T-helper 1 cell treated with Interleukin-12 subunit alpha and Interleukin-12 subunit beta and Interleukin-4 antibody, amounts not matched to agents 30 μg/mL and 1 μg/mL, for 36 hours (primary cell): ENCODE measurements around the gene HEBP2.

Source experiments
- H3K27ac Mint-ChIP-seq: one replicate; pipeline ENCODE4 v1.8.0; 2021; ENCODE audit warnings: mild to moderate bottlenecking, mixed read lengths
- H3K27me3 Mint-ChIP-seq: one replicate; pipeline ENCODE4 v1.8.0; 2021; ENCODE audit warnings: low read depth, mixed read lengths
- H3K36me3 Mint-ChIP-seq: one replicate; pipeline ENCODE4 v1.8.0; 2021; ENCODE audit warnings: low read depth, mixed read lengths
- H3K4me1 Mint-ChIP-seq: one replicate; pipeline ENCODE4 v1.8.0; 2021; ENCODE audit warnings: low read depth, mixed read lengths
- H3K4me3 Mint-ChIP-seq: one replicate; pipeline ENCODE4 v1.8.0; 2021; ENCODE audit warnings: mild to moderate bottlenecking, moderate library complexity, mixed read lengths
- H3K9me3 Mint-ChIP-seq: one replicate; pipeline ENCODE4 v1.8.0; 2021; ENCODE audit warnings: mixed read lengths

The HEBP2 gene

DNA sequence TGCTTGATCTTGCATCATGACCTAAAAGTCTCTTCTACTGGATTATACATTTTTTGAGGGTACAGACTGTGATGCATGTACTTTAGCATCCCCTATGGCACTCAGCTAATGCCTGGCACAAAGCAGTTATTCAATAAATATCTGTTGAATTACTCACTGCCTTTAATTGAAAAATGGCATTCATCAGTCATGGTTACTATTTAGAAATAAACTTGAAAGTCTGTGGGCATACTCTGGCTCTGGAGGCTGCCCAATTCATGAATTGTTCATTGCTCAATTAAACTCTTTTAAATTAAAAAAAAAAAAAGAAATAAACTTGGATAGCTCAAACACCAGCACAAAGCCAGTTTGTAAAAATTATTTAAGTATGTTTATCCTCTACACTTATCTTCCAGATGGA, 40.0 kb downstream of the HEBP2 start:
- no peak overlapping the region for H3K27ac Mint-ChIP-seq
- peaks cover 5% of the 10 kb centered on the region for H3K27me3 Mint-ChIP-seq
- no peaks in the 10 kb centered on the region for H3K9me3 Mint-ChIP-seq
- H3K4me1 Mint-ChIP-seq: no peaks in the 10 kb centered on the region
- no peak overlapping the region for H3K4me3 Mint-ChIP-seq
- no peaks in the 10 kb centered on the region for H3K36me3 Mint-ChIP-seq

DNA sequence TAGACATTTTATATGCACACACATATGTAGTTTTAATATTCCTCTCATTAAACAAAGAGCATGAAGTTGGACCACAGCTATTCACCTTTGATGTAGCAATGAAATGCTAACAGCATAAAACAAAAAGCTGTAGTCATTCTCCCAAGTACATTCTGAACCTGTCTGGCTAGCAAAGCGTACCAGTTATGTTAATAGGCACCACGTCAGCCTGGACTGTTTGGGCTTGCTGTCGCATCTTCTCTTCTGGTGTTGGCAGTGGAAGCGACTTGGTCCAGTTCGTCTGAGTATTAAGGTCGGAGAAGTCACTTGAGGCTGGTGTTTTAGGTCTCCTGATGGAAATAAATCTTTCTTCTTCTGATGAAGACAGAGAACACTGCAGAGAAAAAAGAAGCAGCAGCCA, 42.8 kb downstream of the HEBP2 start:
- peaks cover 5% of the 10 kb centered on the region for H3K27me3 Mint-ChIP-seq
- H3K27ac Mint-ChIP-seq: no peak overlapping the region
- no peak overlapping the region for H3K4me3 Mint-ChIP-seq
- peaks cover 3% of the 10 kb centered on the region for H3K4me1 Mint-ChIP-seq
- H3K9me3 Mint-ChIP-seq: no peaks in the 10 kb centered on the region
- no peaks in the 10 kb centered on the region for H3K36me3 Mint-ChIP-seq

DNA sequence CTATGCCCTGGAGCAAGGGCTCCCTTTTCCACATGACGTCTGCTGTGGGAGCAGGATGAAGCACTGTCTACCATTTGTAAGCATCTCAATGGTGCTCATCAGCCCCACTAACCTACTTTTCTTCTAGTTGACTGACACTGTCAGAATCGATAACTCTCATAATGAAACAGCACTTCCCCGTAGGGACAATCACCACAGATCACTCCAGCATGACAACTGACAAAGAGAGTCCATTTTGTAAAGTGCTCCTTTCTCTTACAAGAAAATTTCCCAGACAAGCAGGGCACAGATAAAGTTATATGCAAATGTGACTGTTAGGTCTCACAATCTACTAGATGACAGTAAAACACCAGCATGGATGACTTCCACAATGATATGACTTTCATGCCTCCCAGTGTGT, 46.4 kb downstream of the HEBP2 start:
- Mint-ChIP-seq H3K27me3 (no peaks in the 10 kb centered on the region), H3K4me3 (no peak overlapping the region), H3K36me3 (no peaks in the 10 kb centered on the region), H3K9me3 (no peaks in the 10 kb centered on the region), H3K27ac (no peak overlapping the region), H3K4me1 (peaks cover 12% of the 10 kb centered on the region)

DNA sequence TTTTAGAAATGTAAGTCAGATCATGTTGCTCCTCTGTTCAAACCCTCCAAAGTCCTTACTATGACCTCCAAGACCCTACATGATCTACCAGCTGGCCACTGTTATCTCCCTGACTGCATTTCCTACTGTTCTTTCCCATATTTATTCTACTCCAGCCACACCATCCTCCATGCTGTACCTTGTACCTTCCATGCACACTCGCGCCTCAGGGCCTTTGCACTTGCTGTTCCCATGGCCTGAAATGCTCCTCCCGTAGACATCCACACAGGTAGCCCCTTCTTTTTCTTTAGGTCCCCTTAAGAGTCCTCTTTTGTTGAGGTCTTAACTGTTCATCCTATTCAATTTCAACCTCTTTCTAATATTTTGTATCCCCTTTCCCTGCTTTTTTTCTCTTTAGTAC, 47.0 kb downstream of the HEBP2 start:
- Mint-ChIP-seq H3K36me3 (no peaks in the 10 kb centered on the region), H3K4me3 (no peak overlapping the region), H3K27me3 (no peaks in the 10 kb centered on the region), H3K27ac (no peak overlapping the region), H3K4me1 (peaks cover 17% of the 10 kb centered on the region), H3K9me3 (no peaks in the 10 kb centered on the region)

DNA sequence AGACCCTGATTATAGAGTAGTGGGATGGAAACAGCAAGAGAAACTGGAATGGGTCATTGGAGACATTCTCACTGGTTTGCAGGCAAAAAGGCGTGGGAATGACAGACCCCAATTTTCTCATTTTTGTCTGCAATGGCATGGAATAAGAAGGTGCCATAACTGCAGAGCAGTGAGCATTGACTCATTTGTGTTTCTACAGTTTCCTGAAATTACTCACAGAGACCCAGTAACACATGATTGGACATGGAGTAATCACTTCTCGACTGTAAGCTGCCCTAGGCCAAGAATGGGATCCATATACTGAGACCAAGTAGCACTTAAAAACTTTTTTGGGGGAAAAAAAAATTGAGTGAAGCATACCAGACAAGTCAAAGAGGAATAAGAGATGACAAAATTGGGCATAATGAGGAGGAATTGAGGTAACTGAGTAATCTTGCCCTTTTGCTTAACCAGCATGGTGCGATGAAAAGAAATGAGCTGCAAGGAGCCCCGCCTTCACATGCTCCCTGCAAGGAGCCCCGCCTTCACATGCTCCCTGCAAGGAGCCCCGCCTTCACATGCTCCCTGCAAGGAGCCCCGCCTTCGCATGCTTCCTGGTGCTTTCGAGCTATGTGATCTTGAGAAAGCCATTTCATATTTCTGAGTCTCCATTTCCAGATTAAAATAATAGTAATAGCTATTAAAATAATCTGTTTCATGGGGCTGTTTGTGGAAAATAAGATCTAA, 51.1 kb downstream of the HEBP2 start:
- Mint-ChIP-seq H3K27ac (peak overlapping the region; percentile 73), H3K4me1 (peaks cover 25% of the 10 kb centered on the region), H3K9me3 (peaks cover 3% of the 10 kb centered on the region), H3K4me3 (peak overlapping the region; percentile 35), H3K27me3 (no peaks in the 10 kb centered on the region), H3K36me3 (peaks cover 3% of the 10 kb centered on the region)

DNA sequence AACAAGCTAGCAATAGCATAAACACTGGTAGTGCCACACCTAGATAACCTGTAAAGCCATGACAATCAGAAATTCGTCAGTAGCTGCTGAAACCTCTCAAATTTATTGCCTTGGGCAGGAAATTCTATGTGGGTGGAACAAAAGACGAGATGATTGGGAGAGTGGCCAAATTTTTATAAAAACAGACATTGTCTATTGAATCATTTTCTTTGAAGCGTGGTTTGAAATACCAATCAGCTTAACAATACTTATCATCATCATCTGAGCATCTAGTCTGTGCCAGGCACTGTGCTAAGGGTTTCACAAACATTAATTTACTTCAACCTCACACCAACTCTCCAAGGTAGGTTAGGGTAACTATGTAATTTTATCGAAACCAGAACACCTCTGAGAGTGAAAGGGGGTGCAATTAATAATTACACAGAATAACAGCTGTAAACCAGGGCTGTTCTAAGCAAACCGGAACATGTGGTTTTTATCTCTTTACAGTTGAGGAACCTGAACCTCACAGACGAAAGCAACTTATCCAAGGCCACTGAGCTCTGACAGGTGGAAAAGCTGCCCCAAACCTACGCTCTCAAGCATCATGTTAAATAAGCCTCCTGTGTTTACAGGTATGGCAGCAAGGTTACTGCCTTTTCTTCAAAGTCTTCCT, 51.9 kb downstream of the HEBP2 start:
- Mint-ChIP-seq H3K27me3 (no peaks in the 10 kb centered on the region), H3K27ac (peak overlapping the region; percentile 73), H3K9me3 (peaks cover 3% of the 10 kb centered on the region), H3K4me1 (peaks cover 22% of the 10 kb centered on the region), H3K4me3 (peak overlapping the region; percentile 35), H3K36me3 (peaks cover 5% of the 10 kb centered on the region)

DNA sequence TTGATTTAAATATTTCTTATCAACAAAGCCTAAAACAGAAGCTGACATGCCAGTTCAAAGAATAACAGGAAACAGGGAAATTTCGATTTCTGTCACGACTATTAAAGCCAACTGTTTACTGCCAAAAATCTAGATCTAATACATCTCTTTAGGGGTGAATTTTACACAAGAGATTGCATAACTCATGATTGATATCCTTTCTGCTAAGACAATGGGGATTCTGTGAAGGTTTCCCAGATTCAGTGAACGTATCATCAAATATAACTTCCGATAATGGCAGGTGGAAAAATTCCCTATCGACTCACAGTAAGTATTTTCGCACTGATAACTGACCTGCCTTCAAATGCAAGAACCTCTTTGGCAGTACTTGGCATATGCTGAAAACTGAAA, 52.4 kb downstream of the HEBP2 start:
- H3K9me3 Mint-ChIP-seq: peaks cover 6% of the 10 kb centered on the region
- H3K4me3 Mint-ChIP-seq: peak overlapping the region; percentile 35
- no peaks in the 10 kb centered on the region for H3K27me3 Mint-ChIP-seq
- peak overlapping the region; percentile 73 for H3K27ac Mint-ChIP-seq
- H3K4me1 Mint-ChIP-seq: peaks cover 22% of the 10 kb centered on the region
- H3K36me3 Mint-ChIP-seq: peaks cover 6% of the 10 kb centered on the region

DNA sequence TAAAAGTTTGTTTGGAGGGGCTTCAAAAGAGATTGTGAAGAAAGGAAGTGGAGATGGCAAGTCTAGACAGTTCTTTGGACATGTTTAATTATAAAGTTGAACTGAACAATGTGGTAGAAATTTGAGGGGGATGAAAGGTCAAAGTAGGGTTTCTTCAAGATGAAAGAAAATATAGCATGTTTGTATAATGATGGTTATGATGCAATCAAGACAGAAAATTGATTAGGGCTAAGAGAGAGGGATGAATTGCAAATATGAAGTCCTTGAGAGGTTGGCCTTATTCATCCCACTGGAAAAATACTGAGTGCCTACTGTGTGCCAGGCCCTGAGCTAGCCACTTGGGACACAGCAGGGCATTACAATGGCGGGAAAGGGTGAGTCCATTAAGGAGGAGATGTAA, 57.6 kb downstream of the HEBP2 start:
- Mint-ChIP-seq H3K36me3 (peaks cover 6% of the 10 kb centered on the region), H3K4me1 (peaks cover 6% of the 10 kb centered on the region), H3K4me3 (no peak overlapping the region), H3K27ac (peak overlapping the region; percentile 7), H3K27me3 (no peaks in the 10 kb centered on the region), H3K9me3 (peaks cover 9% of the 10 kb centered on the region)

DNA sequence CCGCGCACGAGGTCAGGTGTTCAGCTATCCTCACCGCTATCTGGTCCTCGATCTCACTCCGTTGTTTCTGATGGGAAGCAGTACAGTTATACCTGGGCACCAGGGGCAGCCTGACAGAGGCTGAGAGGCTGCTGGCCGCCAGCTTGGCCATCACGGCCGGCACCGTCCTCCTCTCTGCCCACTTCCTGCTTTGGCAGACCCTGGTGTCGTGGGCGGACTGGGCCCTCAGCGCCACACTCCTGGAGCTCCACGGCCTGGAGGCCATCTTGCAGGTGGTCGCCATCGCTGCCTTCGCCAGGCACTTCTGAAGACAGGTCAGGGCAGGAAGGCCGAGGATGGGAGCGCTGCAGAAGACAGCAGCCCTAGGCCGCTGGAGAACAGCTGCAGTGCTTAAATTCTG, 60.1 kb downstream of the HEBP2 start:
- Mint-ChIP-seq H3K4me3 (no peak overlapping the region), H3K27ac (no peak overlapping the region), H3K9me3 (peaks cover 7% of the 10 kb centered on the region), H3K4me1 (peaks cover 4% of the 10 kb centered on the region), H3K27me3 (no peaks in the 10 kb centered on the region), H3K36me3 (peaks cover 3% of the 10 kb centered on the region)

DNA sequence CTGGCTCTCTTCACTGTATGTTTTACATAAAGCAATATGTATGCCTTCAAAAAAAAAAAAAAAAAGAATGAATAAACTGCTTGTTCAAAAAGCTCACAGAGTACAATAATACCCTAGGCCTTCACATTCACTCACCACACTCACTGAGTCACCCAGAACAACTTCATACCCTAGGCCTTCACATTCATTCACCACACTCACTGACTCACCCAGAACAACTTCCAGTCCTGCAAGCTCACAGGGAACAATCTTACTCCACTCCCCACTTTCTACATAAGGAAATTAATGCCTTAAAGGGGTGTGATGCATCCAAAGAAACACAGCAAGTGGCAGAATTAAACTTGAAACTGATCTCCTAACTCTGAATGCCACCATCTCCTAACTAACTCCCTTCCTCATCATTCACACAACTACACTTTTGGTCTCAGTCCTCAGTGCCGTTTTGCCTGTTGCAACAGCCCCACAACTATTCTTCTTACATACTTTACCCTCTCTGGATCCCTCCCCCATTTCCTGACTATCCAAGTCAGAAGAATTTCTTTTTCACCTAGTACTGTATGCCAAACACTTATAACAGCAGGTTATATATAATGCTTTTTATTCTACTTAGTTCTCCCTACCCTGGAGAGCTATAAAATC, 61.1 kb downstream of the HEBP2 start:
- Mint-ChIP-seq H3K4me1 (peaks cover 4% of the 10 kb centered on the region), H3K9me3 (peaks cover 7% of the 10 kb centered on the region), H3K36me3 (peaks cover 3% of the 10 kb centered on the region), H3K4me3 (no peak overlapping the region), H3K27me3 (no peaks in the 10 kb centered on the region), H3K27ac (no peak overlapping the region)

DNA sequence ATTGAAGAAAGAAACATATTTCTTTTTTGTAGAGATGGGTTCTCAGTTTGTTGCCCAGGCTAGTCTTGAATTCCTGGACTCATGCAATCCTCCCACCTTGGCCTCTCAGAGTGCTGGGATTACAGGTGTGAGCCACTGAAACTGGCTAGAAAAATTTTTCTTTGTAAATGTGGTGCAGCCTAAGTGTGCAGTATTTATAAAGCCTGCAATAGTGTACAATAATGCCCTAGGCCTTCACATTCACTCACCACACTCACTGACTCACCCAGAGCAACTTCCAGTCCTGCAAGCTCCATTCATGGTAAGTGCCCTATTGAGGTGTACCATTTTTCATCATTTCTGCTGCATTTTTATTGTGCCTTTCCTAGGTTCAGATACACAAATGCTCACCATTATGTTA, 63.9 kb downstream of the HEBP2 start:
- Mint-ChIP-seq H3K9me3 (no peaks in the 10 kb centered on the region), H3K36me3 (no peaks in the 10 kb centered on the region), H3K4me3 (no peak overlapping the region), H3K27me3 (no peaks in the 10 kb centered on the region), H3K4me1 (peaks cover 4% of the 10 kb centered on the region), H3K27ac (no peak overlapping the region)

DNA sequence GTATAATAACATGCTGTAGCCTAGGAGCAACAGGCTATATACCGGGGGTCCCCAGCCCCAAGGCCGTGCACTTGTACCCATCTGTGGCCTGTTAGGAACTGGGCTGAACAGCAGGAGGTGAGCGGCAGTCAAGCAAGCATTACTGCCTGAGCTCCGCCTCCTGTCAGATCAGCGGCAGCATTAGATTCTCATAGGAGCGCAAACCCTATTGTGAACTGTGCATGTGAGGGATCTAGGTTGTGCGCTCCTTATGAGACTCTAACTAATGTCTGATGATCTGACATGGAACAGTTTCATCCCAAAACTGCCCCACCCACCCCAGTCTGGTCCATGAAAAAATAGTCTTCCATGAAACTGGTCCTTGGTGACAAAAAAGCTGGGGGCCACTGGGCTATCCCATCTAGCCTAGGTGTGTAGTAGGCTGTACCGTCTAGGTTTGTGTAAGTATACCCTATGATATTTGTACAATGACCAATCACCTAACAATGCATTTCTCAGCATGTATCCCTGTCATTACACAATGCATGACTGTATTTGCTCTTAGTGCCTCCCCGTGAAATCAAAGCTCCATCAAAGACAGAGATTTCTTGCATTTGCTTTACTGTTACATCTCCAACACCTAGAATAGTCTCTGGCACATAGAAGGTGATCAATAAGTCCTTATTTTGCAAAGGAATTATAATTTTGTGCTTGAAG, 64.4 kb downstream of the HEBP2 start:
- Mint-ChIP-seq H3K27me3 (no peaks in the 10 kb centered on the region), H3K4me3 (no peak overlapping the region), H3K36me3 (no peaks in the 10 kb centered on the region), H3K9me3 (no peaks in the 10 kb centered on the region), H3K4me1 (peaks cover 4% of the 10 kb centered on the region), H3K27ac (no peak overlapping the region)
